ENCODE results near the gene PLCB2.

The PLCB2 gene

DNA sequence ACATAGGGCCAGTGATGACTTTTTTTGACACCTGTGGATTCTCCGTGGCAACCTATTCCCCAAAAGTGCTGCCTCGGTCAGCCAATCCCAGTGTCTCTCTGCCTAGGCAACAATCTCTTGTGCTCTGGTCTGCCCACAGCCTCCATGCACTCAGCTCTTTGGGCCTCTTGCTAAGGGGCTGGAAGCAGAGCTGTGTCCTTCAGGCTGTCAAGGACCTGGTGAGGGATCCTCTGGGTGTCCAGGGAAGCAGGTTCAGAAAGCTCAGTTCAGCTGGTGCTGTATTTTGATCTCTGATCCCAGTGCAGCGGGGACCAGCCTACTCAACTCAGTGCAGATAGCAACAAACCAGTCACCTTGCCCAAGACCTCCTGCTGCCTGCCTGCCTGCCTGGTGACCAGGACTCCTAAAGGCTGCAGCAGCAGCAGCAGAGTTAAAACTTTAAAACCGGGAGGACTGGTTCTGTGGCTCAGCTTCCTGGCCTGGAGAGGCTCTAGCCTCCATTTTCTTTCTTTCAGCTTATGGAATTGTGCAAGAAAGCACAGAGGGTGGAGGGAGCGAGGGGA is 62.7 kb downstream of the PLCB2 start:
- Histone ChIP-seq H3K36me3 (ENCODE audit: control insufficient read depth in 2 of 2, insufficient read depth in 1 of 2, low read length in 2 of 2) (no peaks in the 10 kb centered on the region), H3K27ac (ENCODE audit: extremely low read depth, low read depth, low read length) (no peak overlapping the region), H3K4me1 (ENCODE audit: control insufficient read depth, insufficient read depth, low read length) (peaks cover 4% of the 10 kb centered on the region; the same call in 1 of the 2 replicates), H3K4me3 (ENCODE audit: low read depth, low read length) (no peak overlapping the region), H3K9me3 (ENCODE audit: control insufficient read depth, insufficient read depth, low read depth, low read length) (no peaks in the 10 kb centered on the region)
- TF ChIP-seq SCRT2 (tag by site-specific recombination; IDR thresholded peaks at IDR 0.05) (peak; percentile 70), ZNF266 (tag by site-specific recombination; IDR thresholded peaks at IDR 0.05; ENCODE audit: low read depth) (no peak)
- CTCF ChIA-PET = interaction anchor here (1.4 to 10.3 kb wide), 2 partner anchors 28 to 29 kb away, joined by 4 to 68 read pairs; no protein-coding TSS in a partner anchor
- POLR2A ChIA-PET = no interaction called here

DNA sequence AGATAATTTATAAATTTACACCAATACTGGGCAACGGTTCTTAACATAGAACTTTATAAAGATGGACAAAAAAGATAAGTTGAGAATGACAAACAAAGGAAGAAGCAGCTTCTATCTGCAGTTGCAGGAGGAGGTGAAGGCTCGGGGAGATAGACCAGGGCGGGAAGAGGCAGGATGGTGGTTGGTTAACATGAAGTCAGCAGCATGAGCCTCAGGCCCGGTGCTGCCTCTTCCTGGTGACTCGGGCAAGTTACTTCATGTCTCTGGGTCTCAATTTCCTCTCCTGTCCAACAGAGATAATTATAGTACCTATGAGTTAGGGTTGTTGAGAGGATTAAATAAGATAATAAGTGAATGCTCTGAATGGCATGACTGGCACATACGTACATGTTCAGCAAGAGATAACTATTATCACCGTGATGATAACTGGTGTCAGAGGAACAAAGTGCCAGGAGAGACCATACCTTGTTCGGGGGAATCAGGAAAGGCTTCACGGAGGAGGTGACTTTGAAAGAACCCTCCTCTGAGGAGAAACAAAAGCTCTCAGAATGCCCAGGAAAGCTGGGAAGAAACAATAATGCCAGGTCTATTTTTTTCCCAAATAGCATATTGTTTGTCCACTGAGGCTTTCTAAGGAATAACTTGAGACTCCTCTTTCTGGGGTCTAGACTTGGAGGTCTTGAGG is 64.5 kb downstream of the PLCB2 start:
- ChIA-PET CTCF (interaction anchor here (2.5 to 10.3 kb wide), 2 partner anchors 26 to 31 kb away, joined by 7 to 68 read pairs; no protein-coding TSS in a partner anchor), POLR2A (no interaction called here)
- peaks cover 5% of the 10 kb centered on the region; the same call in 1 of the 2 replicates for H3K4me1 ChIP-seq (ENCODE audit: control insufficient read depth, insufficient read depth, low read length)
- H3K9me3 ChIP-seq (ENCODE audit: control insufficient read depth, insufficient read depth, low read depth, low read length) = no peaks in the 10 kb centered on the region
- H3K27ac ChIP-seq (ENCODE audit: extremely low read depth, low read depth, low read length) = no peak overlapping the region
- no peak overlapping the region for H3K4me3 ChIP-seq (ENCODE audit: low read depth, low read length)
- TF ChIP-seq ZNF664 (tag by site-specific recombination; IDR thresholded peaks at IDR 0.05) (peak; percentile 83), SP7 (tag by site-specific recombination; IDR thresholded peaks at IDR 0.05) (peak; percentile 29; the same call in 1 of the 2 replicates), ZSCAN16 (tag by site-specific recombination; IDR thresholded peaks at IDR 0.05) (0 out of 2 replicates have a peak, but pooled peaks have one; percentile 20), SCRT1 (tag by site-specific recombination; IDR thresholded peaks at IDR 0.05; ENCODE audit: borderline replicate concordance) (no peak)
- no peaks in the 10 kb centered on the region for H3K36me3 ChIP-seq (ENCODE audit: control insufficient read depth in 2 of 2, insufficient read depth in 1 of 2, low read length in 2 of 2)

DNA sequence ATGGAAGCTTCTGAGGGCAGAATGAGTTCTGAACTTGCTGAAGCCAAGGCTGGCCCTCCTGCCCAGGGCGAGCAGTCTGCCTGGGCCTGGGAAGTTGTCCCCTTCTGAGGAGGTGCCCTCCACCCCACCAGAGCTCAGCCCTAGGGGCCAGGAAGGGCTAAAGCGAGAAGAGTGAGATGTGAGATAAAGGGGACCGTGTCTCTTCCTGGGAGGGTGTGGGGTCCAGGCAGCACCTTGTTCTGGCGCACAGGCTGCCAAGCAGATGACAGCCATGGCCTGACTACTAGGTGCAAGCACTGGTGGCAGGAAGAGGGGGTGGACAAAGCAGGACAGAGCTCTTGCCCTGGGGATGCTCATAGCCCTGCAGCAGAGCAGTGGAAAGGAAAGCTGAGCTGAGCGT is 65.1 kb downstream of the PLCB2 start:
- H3K4me1 ChIP-seq (ENCODE audit: control insufficient read depth, insufficient read depth, low read length) = peaks cover 5% of the 10 kb centered on the region; the same call in 1 of the 2 replicates
- CTCF ChIA-PET = interaction anchor here (2.5 to 10.3 kb wide), 2 partner anchors 25 to 31 kb away, joined by 7 to 68 read pairs; no protein-coding TSS in a partner anchor

DNA sequence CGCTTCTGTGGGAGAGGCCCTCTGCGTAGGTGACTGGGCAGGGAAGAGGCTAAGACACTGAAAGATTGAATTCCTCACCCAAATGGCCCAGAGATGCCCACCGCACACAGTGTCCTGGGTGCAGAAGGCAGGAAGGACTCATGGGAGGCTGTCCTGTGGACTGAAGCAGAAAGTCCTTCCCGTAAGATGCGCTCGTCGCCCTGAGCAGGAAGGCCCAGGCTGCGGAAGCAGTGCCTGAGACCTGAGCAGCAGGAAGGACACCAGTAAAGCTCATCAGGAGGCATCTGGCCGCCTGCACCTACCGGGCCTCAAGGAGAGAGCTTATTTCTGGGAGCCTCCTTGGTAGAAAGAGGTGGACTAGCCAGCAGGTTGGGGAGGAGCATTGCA is 65.5 kb downstream of the PLCB2 start:
- Histone ChIP-seq H3K27ac (ENCODE audit: extremely low read depth, low read depth, low read length) (no peak overlapping the region), H3K4me3 (ENCODE audit: low read depth, low read length) (no peak overlapping the region), H3K36me3 (ENCODE audit: control insufficient read depth in 2 of 2, insufficient read depth in 1 of 2, low read length in 2 of 2) (no peaks in the 10 kb centered on the region), H3K4me1 (ENCODE audit: control insufficient read depth, insufficient read depth, low read length) (peaks cover 5% of the 10 kb centered on the region; the same call in 1 of the 2 replicates), H3K9me3 (ENCODE audit: control insufficient read depth, insufficient read depth, low read depth, low read length) (no peaks in the 10 kb centered on the region)
- ChIA-PET POLR2A (no interaction called here), CTCF (interaction anchor here (2.5 to 10.3 kb wide), 2 partner anchors 25 to 32 kb away, joined by 7 to 68 read pairs; no protein-coding TSS in a partner anchor)
- TF ChIP-seq ZNF704 (tag by site-specific recombination; IDR thresholded peaks at IDR 0.05) (no peak), GLIS2 (tag by site-specific recombination; IDR thresholded peaks at IDR 0.05) (no peak)
- TF ChIP-seq, protein P1, sequence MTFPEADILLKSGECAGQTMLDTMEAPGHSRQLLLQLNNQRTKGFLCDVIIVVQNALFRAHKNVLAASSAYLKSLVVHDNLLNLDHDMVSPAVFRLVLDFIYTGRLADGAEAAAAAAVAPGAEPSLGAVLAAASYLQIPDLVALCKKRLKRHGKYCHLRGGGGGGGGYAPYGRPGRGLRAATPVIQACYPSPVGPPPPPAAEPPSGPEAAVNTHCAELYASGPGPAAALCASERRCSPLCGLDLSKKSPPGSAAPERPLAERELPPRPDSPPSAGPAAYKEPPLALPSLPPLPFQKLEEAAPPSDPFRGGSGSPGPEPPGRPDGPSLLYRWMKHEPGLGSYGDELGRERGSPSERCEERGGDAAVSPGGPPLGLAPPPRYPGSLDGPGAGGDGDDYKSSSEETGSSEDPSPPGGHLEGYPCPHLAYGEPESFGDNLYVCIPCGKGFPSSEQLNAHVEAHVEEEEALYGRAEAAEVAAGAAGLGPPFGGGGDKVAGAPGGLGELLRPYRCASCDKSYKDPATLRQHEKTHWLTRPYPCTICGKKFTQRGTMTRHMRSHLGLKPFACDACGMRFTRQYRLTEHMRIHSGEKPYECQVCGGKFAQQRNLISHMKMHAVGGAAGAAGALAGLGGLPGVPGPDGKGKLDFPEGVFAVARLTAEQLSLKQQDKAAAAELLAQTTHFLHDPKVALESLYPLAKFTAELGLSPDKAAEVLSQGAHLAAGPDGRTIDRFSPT (tag by site-specific recombination; IDR thresholded peaks at IDR 0.05) = no peak

More for the DNA sequence above, 65.1 kb downstream of the PLCB2 start:
- no peaks in the 10 kb centered on the region for H3K36me3 ChIP-seq (ENCODE audit: control insufficient read depth in 2 of 2, insufficient read depth in 1 of 2, low read length in 2 of 2)
- H3K9me3 ChIP-seq (ENCODE audit: control insufficient read depth, insufficient read depth, low read depth, low read length) = no peaks in the 10 kb centered on the region
- no peak for TF ChIP-seq ZNF416 (tag by site-specific recombination; IDR thresholded peaks at IDR 0.05)
- TF ChIP-seq ZNF223 (tag by site-specific recombination; IDR thresholded peaks at IDR 0.05) = no peak
- TF ChIP-seq ZNF585B (tag by site-specific recombination; IDR thresholded peaks at IDR 0.05) = no peak
- TF ChIP-seq, protein P2, sequence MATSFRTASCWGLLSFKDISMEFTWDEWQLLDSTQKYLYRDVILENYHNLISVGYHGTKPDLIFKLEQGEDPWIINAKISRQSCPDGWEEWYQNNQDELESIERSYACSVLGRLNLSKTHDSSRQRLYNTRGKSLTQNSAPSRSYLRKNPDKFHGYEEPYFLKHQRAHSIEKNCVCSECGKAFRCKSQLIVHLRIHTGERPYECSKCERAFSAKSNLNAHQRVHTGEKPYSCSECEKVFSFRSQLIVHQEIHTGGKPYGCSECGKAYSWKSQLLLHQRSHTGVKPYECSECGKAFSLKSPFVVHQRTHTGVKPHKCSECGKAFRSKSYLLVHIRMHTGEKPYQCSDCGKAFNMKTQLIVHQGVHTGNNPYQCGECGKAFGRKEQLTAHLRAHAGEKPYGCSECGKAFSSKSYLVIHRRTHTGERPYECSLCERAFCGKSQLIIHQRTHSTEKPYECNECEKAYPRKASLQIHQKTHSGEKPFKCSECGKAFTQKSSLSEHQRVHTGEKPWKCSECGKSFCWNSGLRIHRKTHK (tag by site-specific recombination; IDR thresholded peaks at IDR 0.05) = no peak
- POLR2A ChIA-PET = no interaction called here
- no peak overlapping the region for H3K4me3 ChIP-seq (ENCODE audit: low read depth, low read length)
- H3K27ac ChIP-seq (ENCODE audit: extremely low read depth, low read depth, low read length) = no peak overlapping the region
